H7 (cell line): Measurements from ENCODE around the gene PCDHGA7. TPM values are rescaled to one million over a fixed set of nuclear protein-coding genes. Genes with fewer than 3 reads are reported as not detected.
"Not testable (repeated sequence)": the region's sequence is repeated elsewhere in the genome, so short reads cannot be mapped to it uniquely, and the experiment has no call there.

Source experiments
- DNase-seq: peaks from one replicate; pipeline ENCODE4 v3.0.0; 2012
- H3K27me3 ChIP-seq: 2 replicates; pipeline ENCODE4 v1.6.0; 2011; ENCODE audit warnings: mild to moderate bottlenecking, low read length; ENCODE audit not compliant: control insufficient read depth, insufficient read depth
- H3K36me3 ChIP-seq: replicated peaks from 2 replicates; pipeline ENCODE4 v1.5.1; 2011; ENCODE audit warnings: low read length; ENCODE audit not compliant: control insufficient read depth, insufficient read depth
- H3K4me3 ChIP-seq: 2 replicates; pipeline ENCODE4 v1.5.1; 2011; ENCODE audit warnings: low read depth, mild to moderate bottlenecking, control low read depth, low read length, moderate library complexity; ENCODE audit not compliant: insufficient read depth
- total RNA-seq: library from RNA; depleted of rRNA; stranded (reverse); fragments of >200 nt; shearing (Covaris generic); gene quantifications from 2 replicates; pipeline ENCODE4 v1.2.3, GENCODE V29; 2014; rRNA removed

The PCDHGA7 gene
- total RNA-seq, 1 experiment from 2014 or later, result not detected

- no peak for DNase-seq
- no peaks in the 10 kb centered on the region for H3K36me3 ChIP-seq
- peaks cover 11% of the 10 kb centered on the region for H3K27me3 ChIP-seq
- no peak overlapping the region for H3K4me3 ChIP-seq
These were observed 40.3 kb downstream of the PCDHGA7 start for GRCh38 chr5:141422742-141423291.

- no peak for DNase-seq
- no peak overlapping the region for H3K4me3 ChIP-seq
These were observed 45.4 kb downstream of the PCDHGA7 start for GRCh38 chr5:141427783-141428426.

GRCh38 chr5:141430332-141431113 lies 48.0 kb downstream of the PCDHGA7 start, which contains the start of gene PCDHGA12:
PCDHGA12 (plus strand) TSS chr5:141430507; CDS start chr5:141430760, 253 bp downstream.
- no peak for DNase-seq
- Histone ChIP-seq H3K36me3 (no peaks in the 10 kb centered on the region), H3K4me3 (no peak within 1 kb of the TSS), H3K27me3 (no peaks in the 10 kb centered on the region)

More at GRCh38 chr5:141427783-141428426, 45.4 kb downstream of the PCDHGA7 start:
- no peaks in the 10 kb centered on the region for H3K36me3 ChIP-seq
- H3K27me3 ChIP-seq, result no peaks in the 10 kb centered on the region

DNA sequence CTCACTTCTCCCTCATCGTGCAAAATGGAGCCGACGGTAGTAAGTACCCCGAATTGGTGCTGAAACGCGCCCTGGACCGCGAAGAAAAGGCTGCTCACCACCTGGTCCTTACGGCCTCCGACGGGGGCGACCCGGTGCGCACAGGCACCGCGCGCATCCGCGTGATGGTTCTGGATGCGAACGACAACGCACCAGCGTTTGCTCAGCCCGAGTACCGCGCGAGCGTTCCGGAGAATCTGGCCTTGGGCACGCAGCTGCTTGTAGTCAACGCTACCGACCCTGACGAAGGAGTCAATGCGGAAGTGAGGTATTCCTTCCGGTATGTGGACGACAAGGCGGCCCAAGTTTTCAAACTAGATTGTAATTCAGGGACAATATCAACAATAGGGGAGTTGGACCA lies 48.7 kb downstream of the PCDHGA7 start:
- DNase-seq, result no peak
- no peaks in the 10 kb centered on the region for H3K36me3 ChIP-seq
- H3K27me3 ChIP-seq, result no peaks in the 10 kb centered on the region
- H3K4me3 ChIP-seq, result no peak overlapping the region

DNA sequence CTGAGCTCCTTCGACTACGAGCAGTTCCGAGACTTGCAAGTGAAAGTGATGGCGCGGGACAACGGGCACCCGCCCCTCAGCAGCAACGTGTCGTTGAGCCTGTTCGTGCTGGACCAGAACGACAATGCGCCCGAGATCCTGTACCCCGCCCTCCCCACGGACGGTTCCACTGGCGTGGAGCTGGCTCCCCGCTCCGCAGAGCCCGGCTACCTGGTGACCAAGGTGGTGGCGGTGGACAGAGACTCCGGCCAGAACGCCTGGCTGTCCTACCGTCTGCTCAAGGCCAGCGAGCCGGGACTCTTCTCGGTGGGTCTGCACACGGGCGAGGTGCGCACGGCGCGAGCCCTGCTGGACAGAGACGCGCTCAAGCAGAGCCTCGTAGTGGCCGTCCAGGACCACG lies 49.8 kb downstream of the PCDHGA7 start:
- H3K36me3 ChIP-seq, H3K27me3 ChIP-seq, H3K4me3 ChIP-seq, DNase-seq: not testable (repeated sequence)

DNA sequence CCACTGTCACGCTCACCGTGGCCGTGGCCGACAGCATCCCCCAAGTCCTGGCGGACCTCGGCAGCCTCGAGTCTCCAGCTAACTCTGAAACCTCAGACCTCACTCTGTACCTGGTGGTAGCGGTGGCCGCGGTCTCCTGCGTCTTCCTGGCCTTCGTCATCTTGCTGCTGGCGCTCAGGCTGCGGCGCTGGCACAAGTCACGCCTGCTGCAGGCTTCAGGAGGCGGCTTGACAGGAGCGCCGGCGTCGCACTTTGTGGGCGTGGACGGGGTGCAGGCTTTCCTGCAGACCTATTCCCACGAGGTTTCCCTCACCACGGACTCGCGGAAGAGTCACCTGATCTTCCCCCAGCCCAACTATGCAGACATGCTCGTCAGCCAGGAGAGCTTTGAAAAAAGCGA lies 50.2 kb downstream of the PCDHGA7 start:
- H3K27me3 ChIP-seq, H3K36me3 ChIP-seq, H3K4me3 ChIP-seq, DNase-seq: not testable (repeated sequence)

DNA sequence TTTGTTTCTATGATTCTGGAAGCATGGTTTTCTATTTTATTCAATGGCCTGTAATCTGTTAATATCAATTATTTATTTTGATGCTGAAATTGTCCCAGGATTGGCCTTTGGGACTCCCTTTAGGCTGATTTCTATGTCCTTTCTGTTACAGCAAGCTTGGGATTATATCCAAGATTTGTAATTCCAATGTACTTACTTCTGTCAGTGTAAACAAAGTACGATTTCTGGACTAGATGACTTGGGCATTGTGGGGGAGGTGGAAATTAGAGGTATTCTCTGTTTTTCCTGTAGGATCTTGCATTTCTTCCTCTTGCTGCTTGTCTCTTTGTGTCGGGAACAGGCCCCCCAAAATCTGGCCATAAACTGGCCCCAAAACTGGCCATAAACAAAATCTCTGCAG lies 51.5 kb downstream of the PCDHGA7 start:
- no peak for DNase-seq
- H3K4me3 ChIP-seq, result no peak overlapping the region
- no peaks in the 10 kb centered on the region for H3K27me3 ChIP-seq
- H3K36me3 ChIP-seq, result no peaks in the 10 kb centered on the region

Other genes with a start within 250 kb of the PCDHGA7 start
- 0.07 TPM in 2 replicates for gene PCDHB5, start 247.5 kb upstream of the PCDHGA7 start, total RNA-seq
- gene PCDHB6, start 232.7 kb upstream of the PCDHGA7 start, total RNA-seq, result not detected in 2 replicates
- 0.03 TPM in 1 of 2 replicates, not detected in the other for gene PCDHB7, start 210.1 kb upstream of the PCDHGA7 start, total RNA-seq
- gene PCDHB8, start 205.0 kb upstream of the PCDHGA7 start, total RNA-seq, result not detected in 2 replicates
- gene PCDHB16, start 200.4 kb upstream of the PCDHGA7 start, total RNA-seq, result 0.03 and 0.07 TPM in 2 replicates
- gene PCDHB9, start 195.6 kb upstream of the PCDHGA7 start, total RNA-seq, result not detected in 2 replicates
- 0.03 and 0.33 TPM in 2 replicates for gene PCDHB10, start 190.4 kb upstream of the PCDHGA7 start, total RNA-seq
- 0.03 and 0.18 TPM in 2 replicates for gene PCDHB11, start 183.1 kb upstream of the PCDHGA7 start, total RNA-seq
- not detected in 2 replicates for gene PCDHB12, start 174.0 kb upstream of the PCDHGA7 start, total RNA-seq
- 0.03 TPM in 1 of 2 replicates, not detected in the other for gene PCDHB13, start 168.8 kb upstream of the PCDHGA7 start, total RNA-seq
- gene PCDHB14, start 159.4 kb upstream of the PCDHGA7 start, total RNA-seq, result 0.10 and 0.26 TPM in 2 replicates
- gene PCDHB15, start 137.3 kb upstream of the PCDHGA7 start, total RNA-seq, result not detected in 2 replicates
- gene SLC25A2, start 78.7 kb upstream of the PCDHGA7 start, total RNA-seq, result 0.14 TPM in 1 of 2 replicates, not detected in the other
- 39.5 and 41.8 TPM in 2 replicates for gene TAF7, start 62.0 kb upstream of the PCDHGA7 start, total RNA-seq
- gene PCDHGA1, start 52.2 kb upstream of the PCDHGA7 start, total RNA-seq, result not detected in 2 replicates
- gene PCDHGA2, start 44.0 kb upstream of the PCDHGA7 start, total RNA-seq, result not detected in 2 replicates
- 0.14 TPM in 1 of 2 replicates, not detected in the other for gene PCDHGA3, start 38.9 kb upstream of the PCDHGA7 start, total RNA-seq
- gene PCDHGB1, start 32.6 kb upstream of the PCDHGA7 start, total RNA-seq, result not detected in 2 replicates
- 0.03 TPM in 1 of 2 replicates, not detected in the other for gene PCDHGA4, start 27.7 kb upstream of the PCDHGA7 start, total RNA-seq
- 0.03 TPM in 1 of 2 replicates, not detected in the other for gene PCDHGB2, start 22.7 kb upstream of the PCDHGA7 start, total RNA-seq
- gene PCDHGA5, start 18.6 kb upstream of the PCDHGA7 start, total RNA-seq, result not detected in 2 replicates
- gene PCDHGB3, start 12.5 kb upstream of the PCDHGA7 start, total RNA-seq, result 0.26 TPM in 1 of 2 replicates, not detected in the other
- gene PCDHGA6, start 8.9 kb upstream of the PCDHGA7 start, total RNA-seq, result 0.04 TPM in 1 of 2 replicates, not detected in the other
- gene PCDHGB4, start 5.0 kb downstream of the PCDHGA7 start, total RNA-seq, result 0.66 and 1.4 TPM in 2 replicates
- 0.22 TPM in 1 of 2 replicates, not detected in the other for gene PCDHGA8, start 9.9 kb downstream of the PCDHGA7 start, total RNA-seq
- gene PCDHGB5, start 15.2 kb downstream of the PCDHGA7 start, total RNA-seq, result not detected in 2 replicates
- 0.04 and 0.10 TPM in 2 replicates for gene PCDHGA9, start 20.0 kb downstream of the PCDHGA7 start, total RNA-seq
- gene PCDHGB6, start 25.3 kb downstream of the PCDHGA7 start, total RNA-seq, result 1.7 and 1.9 TPM in 2 replicates
- 0.35 and 0.78 TPM in 2 replicates for gene PCDHGA10, start 30.2 kb downstream of the PCDHGA7 start, total RNA-seq
- 4.4 and 4.6 TPM in 2 replicates for gene PCDHGB7, start 34.9 kb downstream of the PCDHGA7 start, total RNA-seq
- 0.21 and 0.30 TPM in 2 replicates for gene PCDHGA11, start 38.3 kb downstream of the PCDHGA7 start, total RNA-seq
- gene PCDHGA12, start 47.8 kb downstream of the PCDHGA7 start, total RNA-seq, result 0.10 and 0.44 TPM in 2 replicates
- 27.4 and 31.7 TPM in 2 replicates for gene PCDHGC3, start 93.2 kb downstream of the PCDHGA7 start, total RNA-seq
- gene PCDHGC4, start 102.3 kb downstream of the PCDHGA7 start, total RNA-seq, result 9.9 and 12.5 TPM in 2 replicates
- gene PCDHGC5, start 106.3 kb downstream of the PCDHGA7 start, total RNA-seq, result 0.44 and 1.8 TPM in 2 replicates
- 31.2 and 37.5 TPM in 2 replicates for gene DIAPH1, start 236.3 kb downstream of the PCDHGA7 start, total RNA-seq